Mesendoderm (in vitro differentiated cells): ENCODE measurements around the gene LZTR1. TPM values are rescaled to one million over a fixed set of nuclear protein-coding genes. Genes with fewer than 3 reads are reported as not detected.
"Not testable (repeated sequence)": the region's sequence is repeated elsewhere in the genome, so short reads cannot be mapped to it uniquely, and the experiment has no call there.

Experiments used
- DNase-seq: peaks from one replicate; pipeline ENCODE4 v3.0.0; 2013
- H2AK5ac ChIP-seq: 2 replicates; pipeline ENCODE4 v1.6.1; 2013; ENCODE audit warnings: low read length, inconsistent platforms
- H2BK120ac ChIP-seq: 2 replicates; pipeline ENCODE4 v1.6.1; 2013; ENCODE audit warnings: low read depth, mild to moderate bottlenecking, low read length, moderate library complexity, mixed read lengths
- H2BK15ac ChIP-seq: replicated peaks from 2 replicates; pipeline ENCODE4 v1.6.1; 2013; ENCODE audit warnings: low read depth, mild to moderate bottlenecking, moderate library complexity
- H2BK5ac ChIP-seq: 2 replicates; pipeline ENCODE4 v1.6.1; 2013; ENCODE audit warnings: low read length, inconsistent platforms
- H3K18ac ChIP-seq: 2 replicates; pipeline ENCODE4 v1.6.1; 2013; ENCODE audit warnings: mild to moderate bottlenecking, low read length, mixed read lengths
- H3K23ac ChIP-seq: one replicate; pipeline ENCODE4 v1.6.1; 2013; ENCODE audit warnings: low read length
- H3K27ac ChIP-seq: 2 replicates; pipeline ENCODE4 v1.5.1; 2013; ENCODE audit warnings: low read depth, mild to moderate bottlenecking, inconsistent platforms, low read length, moderate library complexity
- H3K27me3 ChIP-seq: 2 replicates; pipeline ENCODE4 v1.6.1; 2013; ENCODE audit warnings: low read length, control low read depth, mild to moderate bottlenecking, inconsistent platforms; ENCODE audit not compliant: insufficient read depth, poor library complexity
- H3K36me3 ChIP-seq: 2 replicates; pipeline ENCODE4 v1.6.1; 2013; ENCODE audit warnings: low read length, inconsistent platforms; ENCODE audit not compliant: control insufficient read depth, insufficient read depth
- H3K4ac ChIP-seq: one replicate; pipeline ENCODE4 v1.6.1; 2013; ENCODE audit warnings: low read depth, mild to moderate bottlenecking, low read length, moderate library complexity
- H3K4me1 ChIP-seq: 2 replicates; pipeline ENCODE4 v1.6.1; 2013; ENCODE audit warnings: low read depth, low read length, inconsistent platforms; ENCODE audit not compliant: control insufficient read depth
- H3K4me2 ChIP-seq: 2 replicates; pipeline ENCODE4 v1.6.1; 2013; ENCODE audit warnings: low read length
- H3K4me3 ChIP-seq: 2 replicates; pipeline ENCODE4 v1.5.1; 2013; ENCODE audit warnings: mild to moderate bottlenecking, low read length
- H3K56ac ChIP-seq: one replicate; pipeline ENCODE4 v1.6.1; 2013; ENCODE audit warnings: low read length
- H3K79me1 ChIP-seq: 2 replicates; pipeline ENCODE4 v1.6.1; 2013; ENCODE audit warnings: low read length, inconsistent platforms
- H3K79me2 ChIP-seq: 2 replicates; pipeline ENCODE4 v1.6.1; 2013; ENCODE audit warnings: mild to moderate bottlenecking, low read length; ENCODE audit not compliant: control insufficient read depth, insufficient read depth
- H3K9ac ChIP-seq: 2 replicates; pipeline ENCODE4 v1.6.1; 2013; ENCODE audit warnings: low read length, inconsistent platforms
- H4K5ac ChIP-seq: one replicate; pipeline ENCODE4 v1.6.1; 2013; ENCODE audit warnings: low read length
- H4K8ac ChIP-seq: one replicate; pipeline ENCODE4 v1.6.1; 2013; ENCODE audit warnings: low read depth, mild to moderate bottlenecking, control low read depth, low read length, moderate library complexity
- WGBS: extraction: QIAGEN DNeasy Blood & Tissue Kit; methylation state at CpG from one replicate; pipeline ENCODE4 v1.1.7; 2013; ENCODE audit warnings: low lambda C conversion rate, missing lambda C conversion rate; ENCODE audit not compliant: insufficient coverage; ENCODE audit errors: extremely low coverage; 5-methylcytosine and 5-hydroxymethylcytosine counted together
- polyA plus RNA-seq, 2 experiments: library from polyadenylated mRNA; stranded (reverse); fragments of 200-250 nt; gene quantifications; one replicate each; pipeline ENCODE4 v1.2.3, GENCODE V29; 2013

The LZTR1 gene
- 11.8 TPM for polyA plus RNA-seq (2013, experiment 1 of 2)
- polyA plus RNA-seq (2013, experiment 2 of 2) = 11.9 TPM

DNA sequence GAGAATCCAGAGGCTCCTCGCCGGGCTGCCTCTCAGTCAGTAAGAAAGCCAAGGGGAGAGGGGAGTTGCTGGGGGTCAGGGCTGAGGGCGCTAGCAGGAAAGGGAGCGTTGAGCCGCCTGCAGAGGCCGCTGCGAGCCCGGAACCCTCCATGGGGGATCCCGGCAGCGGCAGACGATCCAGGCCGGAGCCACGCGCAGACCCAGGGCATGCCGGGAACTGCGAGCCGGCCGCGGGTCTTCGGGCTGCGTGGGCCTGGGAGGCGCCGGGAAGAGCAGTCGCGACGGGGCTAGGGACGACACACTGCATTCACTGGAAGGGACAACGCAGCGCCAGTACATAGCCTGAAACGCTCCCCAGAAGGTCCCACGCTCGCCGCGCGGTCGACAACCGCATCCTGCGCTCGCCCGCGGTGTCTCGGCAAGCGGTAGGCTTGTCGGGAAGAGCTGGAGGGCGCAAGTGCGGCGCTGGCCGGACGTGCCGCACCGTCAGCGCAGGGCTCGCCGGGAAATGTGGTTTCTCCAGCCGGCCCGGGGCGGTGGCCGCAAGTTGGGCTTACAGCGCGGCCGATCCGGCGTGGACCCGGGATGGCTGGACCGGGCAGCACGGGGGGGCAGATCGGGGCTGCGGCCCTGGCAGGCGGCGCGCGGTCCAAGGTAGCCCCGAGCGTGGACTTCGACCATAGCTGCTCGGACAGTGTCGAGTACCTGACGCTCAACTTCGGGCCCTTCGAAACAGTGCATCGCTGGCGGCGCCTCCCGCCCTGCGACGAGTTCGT, at the start of gene LZTR1:
LZTR1 (plus strand) TSS at position 511 of the 776 bp plus-strand sequence; CDS start at position 586, 75 bp downstream.
- WGBS = no CpG with 5 or more reads among the region's 87 CpGs

DNA sequence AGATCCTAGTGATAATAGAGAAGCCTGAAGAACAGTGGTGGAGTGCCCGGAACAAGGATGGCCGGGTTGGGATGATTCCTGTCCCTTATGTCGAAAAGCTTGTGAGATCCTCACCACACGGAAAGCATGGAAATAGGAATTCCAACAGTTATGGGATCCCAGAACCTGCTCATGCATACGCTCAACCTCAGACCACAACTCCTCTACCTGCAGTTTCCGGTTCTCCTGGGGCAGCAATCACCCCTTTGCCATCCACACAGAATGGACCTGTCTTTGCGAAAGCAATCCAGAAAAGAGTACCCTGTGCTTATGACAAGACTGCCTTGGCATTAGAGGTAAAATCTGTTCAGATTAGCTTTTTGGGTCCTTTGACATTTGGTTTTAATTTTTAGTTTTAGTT, 48.2 kb upstream of the LZTR1 start:
- Histone ChIP-seq H3K4me3 (no peak overlapping the region), H3K79me1 (peaks cover 10% of the 10 kb centered on the region), H2AK5ac (no peak overlapping the region), H3K9ac (no peak overlapping the region), H3K56ac (no peak overlapping the region), H3K23ac (no peak overlapping the region), H3K27me3 (no peaks in the 10 kb centered on the region), H3K4me2 (no peak overlapping the region), H3K79me2 (peaks cover 84% of the 10 kb centered on the region), H3K4ac (no peak overlapping the region), H3K36me3 (peaks cover 7% of the 10 kb centered on the region), H2BK15ac (no peak overlapping the region), H2BK120ac (no peak overlapping the region), H2BK5ac (no peak overlapping the region), H3K18ac (no peak overlapping the region), H4K5ac (no peak overlapping the region), H3K27ac (no peak overlapping the region), H4K8ac (no peak overlapping the region), H3K4me1 (peaks cover 2% of the 10 kb centered on the region)
- no CpG with 5 or more reads among the region's 7 CpGs for WGBS
- DNase-seq = no peak

More for the DNA sequence above, at the start of gene LZTR1:
- Histone ChIP-seq H3K23ac (peak within 1 kb of the TSS; percentile 92), H2BK120ac (no peak within 1 kb of the TSS), H3K18ac (peak within 1 kb of the TSS; percentile 75), H2BK5ac (peak within 1 kb of the TSS; percentile 97), H3K79me2 (no peaks in the 10 kb centered on the region), H4K8ac (no peak within 1 kb of the TSS), H3K9ac (peak within 1 kb of the TSS; percentile 98), H2BK15ac (no peak within 1 kb of the TSS), H3K4me2 (peak within 1 kb of the TSS; percentile 90), H3K56ac (peak within 1 kb of the TSS; percentile 99), H3K4ac (peak within 1 kb of the TSS; percentile 38), H3K4me3 (peak within 1 kb of the TSS; percentile 93), H2AK5ac (peak within 1 kb of the TSS; percentile 91), H3K36me3 (no peaks in the 10 kb centered on the region), H3K27me3 (no peaks in the 10 kb centered on the region), H3K4me1 (peaks cover 9% of the 10 kb centered on the region), H3K27ac (peak within 1 kb of the TSS; percentile 86), H3K79me1 (peaks cover 4% of the 10 kb centered on the region), H4K5ac (no peak within 1 kb of the TSS)
- DNase-seq = peak; percentile 90

DNA sequence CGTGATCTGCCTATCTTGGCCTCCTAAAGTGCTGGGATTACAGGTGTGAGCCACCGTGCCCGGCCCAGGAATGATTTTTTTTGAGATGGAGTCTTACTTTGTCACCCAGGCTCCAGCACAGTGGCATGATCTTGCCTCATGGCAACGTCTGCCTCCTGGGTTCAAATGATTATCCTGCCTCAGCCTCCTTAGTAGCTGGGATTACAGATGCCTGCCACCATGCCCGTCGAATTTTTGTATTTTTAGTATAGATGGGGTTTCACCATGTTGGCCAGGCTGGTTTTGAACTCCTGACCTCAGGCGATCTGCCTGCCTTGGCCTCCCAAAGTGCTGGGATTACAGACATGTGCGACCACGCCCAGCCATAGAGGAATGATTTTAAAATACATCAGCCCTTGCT, 47.0 kb upstream of the LZTR1 start:
- not testable (repeated sequence) for H2BK15ac ChIP-seq, H3K36me3 ChIP-seq, H3K9ac ChIP-seq, H2AK5ac ChIP-seq, H3K23ac ChIP-seq, H3K27ac ChIP-seq, H4K5ac ChIP-seq, DNase-seq, H2BK120ac ChIP-seq, H3K4ac ChIP-seq, H3K4me3 ChIP-seq, H3K4me1 ChIP-seq, H3K18ac ChIP-seq, H3K4me2 ChIP-seq, H3K56ac ChIP-seq, H2BK5ac ChIP-seq, H3K27me3 ChIP-seq, H4K8ac ChIP-seq
- no CpG with 5 or more reads among the region's 9 CpGs for WGBS
- H3K79me1 ChIP-seq = peaks cover 10% of the 10 kb centered on the region
- H3K79me2 ChIP-seq = peaks cover 83% of the 10 kb centered on the region

DNA sequence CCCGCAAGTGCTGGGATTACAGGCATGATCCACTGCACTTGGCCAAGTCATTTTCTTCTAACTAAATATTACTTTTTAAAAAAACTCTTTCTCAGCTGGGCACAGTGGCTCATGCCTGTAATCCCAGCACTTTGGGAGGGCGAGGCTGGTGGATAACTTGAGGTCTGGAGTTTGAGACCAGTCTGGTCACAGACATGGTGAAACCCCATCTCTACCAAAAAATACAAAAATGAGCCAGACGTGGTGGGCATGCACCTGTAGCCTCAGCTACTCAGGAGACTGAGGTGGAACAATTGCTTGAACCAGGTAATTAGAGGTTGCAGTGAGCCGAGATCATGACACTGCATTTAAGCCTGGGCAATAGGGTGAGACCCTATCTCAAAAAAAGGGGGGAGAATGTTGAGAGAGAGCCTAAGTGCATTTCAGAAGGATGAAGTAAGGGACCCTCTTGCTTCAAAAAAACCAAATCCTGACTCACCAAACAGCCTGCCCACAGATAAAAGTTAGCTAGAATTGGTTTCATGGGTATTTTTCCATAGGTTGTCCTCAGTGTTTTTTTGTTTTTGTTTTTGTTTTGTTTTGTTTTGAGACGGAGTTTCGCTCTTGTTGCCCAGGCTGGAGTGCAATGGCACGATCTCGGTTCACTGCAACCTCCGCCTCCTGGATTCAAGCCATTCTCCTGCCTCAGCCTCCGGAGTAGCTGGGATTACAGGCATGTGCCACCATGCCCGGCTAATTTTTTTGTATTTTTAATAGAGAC, 46.1 kb upstream of the LZTR1 start:
- H2BK15ac ChIP-seq, H3K4ac ChIP-seq, H3K27me3 ChIP-seq, H2AK5ac ChIP-seq, H3K9ac ChIP-seq, H3K56ac ChIP-seq, H4K8ac ChIP-seq, H2BK120ac ChIP-seq, H3K4me1 ChIP-seq, H3K4me3 ChIP-seq, H3K36me3 ChIP-seq, H3K27ac ChIP-seq, H3K18ac ChIP-seq, DNase-seq, H2BK5ac ChIP-seq, H4K5ac ChIP-seq, H3K23ac ChIP-seq, H3K4me2 ChIP-seq: not testable (repeated sequence)
- WGBS = no CpG with 5 or more reads among the region's 11 CpGs
- peaks cover 84% of the 10 kb centered on the region for H3K79me2 ChIP-seq
- H3K79me1 ChIP-seq = peaks cover 12% of the 10 kb centered on the region

DNA sequence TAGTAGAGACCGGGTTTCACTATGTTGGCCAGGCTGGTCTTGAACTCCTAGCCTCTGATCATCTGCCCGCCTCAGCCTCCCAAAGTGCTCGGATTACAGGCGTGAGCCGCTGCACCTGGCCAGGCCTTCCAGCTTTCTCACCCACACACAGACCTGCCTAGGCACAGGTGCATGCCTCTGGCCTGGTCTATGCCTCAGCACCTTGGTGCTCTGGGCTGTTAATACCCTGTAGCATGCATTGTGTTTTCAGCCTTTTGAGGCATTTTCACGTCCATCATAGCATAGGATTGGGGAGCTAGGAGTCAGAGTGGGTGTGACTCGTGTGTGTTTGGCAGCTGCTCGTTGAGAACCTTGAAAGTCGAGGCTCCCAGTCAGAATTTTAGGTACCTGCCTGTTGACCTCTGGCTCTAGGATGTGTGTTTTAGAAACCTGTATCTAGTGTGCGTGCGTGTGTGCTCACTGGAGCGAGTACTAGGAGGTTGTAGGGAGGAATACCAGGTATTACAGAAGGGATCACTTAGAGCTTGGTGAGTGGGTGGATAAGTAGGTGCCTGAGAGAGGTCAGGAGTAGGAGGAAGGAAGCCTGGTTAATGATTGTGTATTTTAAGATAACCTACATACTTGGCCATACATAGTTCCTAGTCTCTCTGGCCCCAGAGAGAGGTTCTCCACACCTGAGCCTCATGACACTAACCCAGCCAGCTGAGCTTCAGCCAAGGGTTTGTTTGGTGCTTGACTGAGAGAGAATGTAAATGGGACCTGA, 44.9 kb upstream of the LZTR1 start:
- no peak overlapping the region for H3K23ac ChIP-seq
- H3K79me2 ChIP-seq = peaks cover 85% of the 10 kb centered on the region
- no peaks in the 10 kb centered on the region for H3K27me3 ChIP-seq
- no CpG with 5 or more reads among the region's 12 CpGs for WGBS
- no peak overlapping the region for H3K56ac ChIP-seq
- H2BK120ac ChIP-seq = no peak overlapping the region
- no peak overlapping the region for H2AK5ac ChIP-seq
- H2BK15ac ChIP-seq = no peak overlapping the region
- no peak overlapping the region for H3K4me3 ChIP-seq
- peaks cover 7% of the 10 kb centered on the region for H3K36me3 ChIP-seq
- H4K8ac ChIP-seq = no peak overlapping the region
- H3K4me2 ChIP-seq = no peak overlapping the region
- H3K4ac ChIP-seq = no peak overlapping the region
- DNase-seq = no peak
- peaks cover 2% of the 10 kb centered on the region for H3K4me1 ChIP-seq
- H3K9ac ChIP-seq = no peak overlapping the region
- H3K18ac ChIP-seq = no peak overlapping the region
- H4K5ac ChIP-seq = no peak overlapping the region
- H2BK5ac ChIP-seq = no peak overlapping the region
- H3K79me1 ChIP-seq = peaks cover 12% of the 10 kb centered on the region
- H3K27ac ChIP-seq = no peak overlapping the region
